HG03159 (cell line): ENCODE results near the gene CD274.
"Not testable (repeated sequence)": the region's sequence is repeated elsewhere in the genome, so short reads cannot be mapped to it uniquely, and the experiment has no call there.

ENCODE experiments used
- ATAC-seq: cut with Tn5 transposase; IDR thresholded peaks from one replicate; pipeline ENCODE4 v1.9.1; 2021; ENCODE audit warnings: mild to moderate bottlenecking, moderate library complexity; ENCODE audit not compliant: unreplicated experiment

Gene CD274

GRCh38 chr9:5450359-5451091, at the start of gene CD274:
TSS of gene CD274 (plus strand) at chr9:5450542. CDS start at chr9:5456114, 5,572 bp downstream.
- peak; percentile 54 for ATAC-seq

- ATAC-seq, result no peak
Observed at GRCh38 chr9:5402217-5402616, 48.1 kb upstream of the CD274 start.

GRCh38 chr9:5408596-5408995, 41.7 kb upstream of the CD274 start:
- no peak for ATAC-seq

- no peak for ATAC-seq
Observed at GRCh38 chr9:5416953-5417352, 33.4 kb upstream of the CD274 start.

- no peak for ATAC-seq
Observed at GRCh38 chr9:5418481-5418880, 31.9 kb upstream of the CD274 start.

- no peak for ATAC-seq
Observed at GRCh38 chr9:5419987-5420386, 30.4 kb upstream of the CD274 start.

- no peak for ATAC-seq
Observed at GRCh38 chr9:5421163-5421562, 29.2 kb upstream of the CD274 start.

- no peak for ATAC-seq
Observed at GRCh38 chr9:5422276-5422675, 28.1 kb upstream of the CD274 start.

- ATAC-seq, result no peak
Observed at GRCh38 chr9:5425006-5425628, 25.2 kb upstream of the CD274 start.

GRCh38 chr9:5427005-5427404, 23.3 kb upstream of the CD274 start:
- no peak for ATAC-seq

GRCh38 chr9:5428172-5428571, 22.2 kb upstream of the CD274 start:
- ATAC-seq, result no peak

GRCh38 chr9:5428794-5429528, 21.4 kb upstream of the CD274 start:
- ATAC-seq, result no peak

GRCh38 chr9:5429873-5430564, 20.3 kb upstream of the CD274 start:
- no peak for ATAC-seq

GRCh38 chr9:5430912-5431311, 19.4 kb upstream of the CD274 start:
- no peak for ATAC-seq

GRCh38 chr9:5432890-5433289, 17.5 kb upstream of the CD274 start:
- ATAC-seq, result not testable (repeated sequence)

- not testable (repeated sequence) for ATAC-seq
Observed at GRCh38 chr9:5433328-5433727, 17.0 kb upstream of the CD274 start.

- ATAC-seq, result not testable (repeated sequence)
Observed at GRCh38 chr9:5433841-5434810, 16.2 kb upstream of the CD274 start.

- no peak for ATAC-seq
Observed at GRCh38 chr9:5435912-5436311, 14.4 kb upstream of the CD274 start.

GRCh38 chr9:5436441-5436840, 13.9 kb upstream of the CD274 start:
- ATAC-seq, result no peak
